K562 (cell line): ENCODE data around the gene SRPK3.

Source experiments
- BRF1 ChIP-seq: IDR thresholded peaks from 3 replicates; pipeline ENCODE4 v1.6.1; 2011; ENCODE audit warnings: borderline replicate concordance, mild to moderate bottlenecking; ENCODE audit not compliant: insufficient read length; ENCODE audit errors: extremely low read depth
- EZH2 ChIP-seq: IDR thresholded peaks from 2 replicates; pipeline ENCODE4 v1.6.1; 2012; ENCODE audit warnings: low read depth, mild to moderate bottlenecking, inconsistent platforms, low read length, borderline replicate concordance
- FOXP1 ChIP-seq: sonication (generic); formaldehyde crosslinking; IDR thresholded peaks from 2 replicates; pipeline ENCODE4 v1.8.0; 2022; ENCODE audit warnings: mild to moderate bottlenecking, missing genetic modification reagents
- TF ChIP-seq, protein P1 (sequence below): sonication (generic); formaldehyde crosslinking; IDR thresholded peaks from 2 replicates; pipeline ENCODE4 v1.9.0; 2022; ENCODE audit warnings: mild to moderate bottlenecking, missing genetic modification reagents
- TF ChIP-seq, protein P2 (sequence below), 3 experiments: IDR thresholded peaks in 2 of 3; conservative IDR thresholded peaks in 1 of 3; 2 replicates each; pipeline ENCODE4 v1.5.1; 2011 to 2012; ENCODE audit warnings: low read length in 3 of 3, mild to moderate bottlenecking in 3 of 3, control low read depth in 2 of 3, improper control_type of control experiment in 1 of 3, inconsistent platforms in 1 of 3, low read depth in 1 of 3, mixed read lengths in 1 of 3, moderate library complexity in 1 of 3; ENCODE audit not compliant: insufficient read depth in 2 of 3

DNA sequence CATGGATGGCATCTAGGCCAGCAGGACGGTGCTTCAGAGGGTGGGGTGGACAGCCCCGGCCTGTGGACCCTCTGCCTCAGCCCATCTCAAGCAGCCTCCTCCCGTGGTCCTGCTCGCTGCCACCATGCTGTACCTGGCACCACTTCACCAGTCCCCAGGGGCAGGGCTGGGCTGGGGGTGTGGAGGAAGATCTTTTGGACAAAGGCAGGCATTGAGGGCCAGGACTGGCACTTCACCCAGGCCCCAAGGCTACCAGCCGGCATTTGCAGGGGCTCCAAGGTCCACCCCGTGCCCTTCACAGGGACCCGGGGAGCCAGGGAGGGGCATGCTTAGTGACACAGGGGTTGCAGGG, 16.1 kb upstream of the SRPK3 start:
- TF ChIP-seq FOXP1 (CRISPR knock-in tag) (no peak), BRF1 (no peak), EZH2 (no peak)
- TF ChIP-seq, protein P1, sequence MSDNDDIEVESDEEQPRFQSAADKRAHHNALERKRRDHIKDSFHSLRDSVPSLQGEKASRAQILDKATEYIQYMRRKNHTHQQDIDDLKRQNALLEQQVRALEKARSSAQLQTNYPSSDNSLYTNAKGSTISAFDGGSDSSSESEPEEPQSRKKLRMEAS (CRISPR knock-in tag) = no peak
- TF ChIP-seq, protein P2, sequence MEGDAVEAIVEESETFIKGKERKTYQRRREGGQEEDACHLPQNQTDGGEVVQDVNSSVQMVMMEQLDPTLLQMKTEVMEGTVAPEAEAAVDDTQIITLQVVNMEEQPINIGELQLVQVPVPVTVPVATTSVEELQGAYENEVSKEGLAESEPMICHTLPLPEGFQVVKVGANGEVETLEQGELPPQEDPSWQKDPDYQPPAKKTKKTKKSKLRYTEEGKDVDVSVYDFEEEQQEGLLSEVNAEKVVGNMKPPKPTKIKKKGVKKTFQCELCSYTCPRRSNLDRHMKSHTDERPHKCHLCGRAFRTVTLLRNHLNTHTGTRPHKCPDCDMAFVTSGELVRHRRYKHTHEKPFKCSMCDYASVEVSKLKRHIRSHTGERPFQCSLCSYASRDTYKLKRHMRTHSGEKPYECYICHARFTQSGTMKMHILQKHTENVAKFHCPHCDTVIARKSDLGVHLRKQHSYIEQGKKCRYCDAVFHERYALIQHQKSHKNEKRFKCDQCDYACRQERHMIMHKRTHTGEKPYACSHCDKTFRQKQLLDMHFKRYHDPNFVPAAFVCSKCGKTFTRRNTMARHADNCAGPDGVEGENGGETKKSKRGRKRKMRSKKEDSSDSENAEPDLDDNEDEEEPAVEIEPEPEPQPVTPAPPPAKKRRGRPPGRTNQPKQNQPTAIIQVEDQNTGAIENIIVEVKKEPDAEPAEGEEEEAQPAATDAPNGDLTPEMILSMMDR (IDR thresholded peaks at IDR 0.05 in 2 of 3, conservative IDR thresholded peaks at IDR 0.05 in 1 of 3; ENCODE audit: insufficient read depth in 2 of 3, low read depth in 1 of 3, low read length in 3 of 3) = no peak
